Thoracic aorta (tissue), 2 donors: ENCODE results near the gene GPATCH2. TPM values are rescaled to one million over a fixed set of nuclear protein-coding genes. Genes with fewer than 3 reads are reported as not detected.

Source experiments
- ATAC-seq: fragments of 150-250 bp; one replicate; pipeline ENCODE4 v1.8.0; 2017; ENCODE audit warnings: low read depth; ENCODE audit not compliant: insufficient number of reproducible peaks, low FRiP score
- DNase-seq: peaks from one replicate; pipeline ENCODE4 v3.0.0-alpha.2; 2020; ENCODE audit warnings: low spot score
- H3K27ac ChIP-seq, 2 donors: fragments of 200-600 bp; sonication (generic); 1 replicate in 1 of 2; 2 replicates in 1 of 2; pipeline ENCODE4 v1.5.1; 2016; ENCODE audit warnings: mild to moderate bottlenecking in 2 of 2, moderate library complexity in 2 of 2
- H3K27me3 ChIP-seq: fragments of 200-600 bp; sonication (generic); replicated peaks from 2 replicates; pipeline ENCODE4 v1.6.0; 2016; ENCODE audit warnings: mild to moderate bottlenecking; ENCODE audit not compliant: insufficient read depth
- H3K36me3 ChIP-seq: fragments of 200-600 bp; sonication (generic); one replicate; pipeline ENCODE4 v1.5.1; 2016
- H3K4me1 ChIP-seq, 2 donors: fragments of 200-600 bp; sonication (generic); 1 replicate in 1 of 2; 2 replicates in 1 of 2; pipeline versions ENCODE4 v1.5.1 to v1.6.0; 2016; ENCODE audit warnings: low read depth in 2 of 2, mild to moderate bottlenecking in 1 of 2; ENCODE audit not compliant: control insufficient read depth in 1 of 2
- H3K4me3 ChIP-seq: fragments of 200-600 bp; sonication (generic); 2 replicates; pipeline ENCODE4 v1.5.1; 2016; ENCODE audit warnings: mild to moderate bottlenecking
- H3K9me3 ChIP-seq: fragments of 200-600 bp; sonication (generic); 2 replicates; pipeline ENCODE4 v1.5.1; 2016
- CTCF ChIP-seq: fragments of 200-600 bp; sonication (generic); IDR thresholded peaks from one replicate; pipeline ENCODE4 v1.5.1; 2019; ENCODE audit warnings: antibody characterized with exemption
- total RNA-seq, 2 donors: library from RNA; depleted of rRNA; stranded (reverse); fragments of >200 nt; gene quantifications; one replicate each; pipeline versions ENCODE4 v1.1.0 to v1.2.3, GENCODE V29; 2016

The GPATCH2 gene
- total RNA-seq, 2 donors from 2014 or later, result 16.2 to 20.5 TPM

- Histone ChIP-seq H3K27me3 (no peaks in the 10 kb centered on the region), H3K4me3 (no peak overlapping the region), H3K9me3 (peaks cover 3% of the 10 kb centered on the region), H3K27ac (no peak overlapping the region), H3K36me3 (no peaks in the 10 kb centered on the region), H3K4me1 (no peaks in the 10 kb centered on the region)
- DNase-seq (no peak), ATAC-seq (no peak)
- TF ChIP-seq CTCF, result no peak
Observed at GRCh38 chr1:217462159-217462558, 168.7 kb downstream of the GPATCH2 start.

GRCh38 chr1:217457016-217457415 is 173.9 kb downstream of the GPATCH2 start:
- ATAC-seq, result no peak
- TF ChIP-seq CTCF, result no peak
- no peaks in the 10 kb centered on the region for H3K36me3 ChIP-seq

GRCh38 chr1:217456261-217456660 is 174.6 kb downstream of the GPATCH2 start:
- no peak overlapping the region for H3K4me3 ChIP-seq
- H3K4me1 ChIP-seq, result no peaks in the 10 kb centered on the region
- no peak overlapping the region for H3K27ac ChIP-seq
- no peaks in the 10 kb centered on the region for H3K27me3 ChIP-seq
- H3K36me3 ChIP-seq, result no peaks in the 10 kb centered on the region
- no peak for TF ChIP-seq CTCF
- no peak for DNase-seq
- no peaks in the 10 kb centered on the region for H3K9me3 ChIP-seq
- ATAC-seq, result no peak

More at GRCh38 chr1:217457016-217457415, 173.9 kb downstream of the GPATCH2 start:
- Histone ChIP-seq H3K9me3 (no peaks in the 10 kb centered on the region), H3K4me3 (no peak overlapping the region), H3K4me1 (no peaks in the 10 kb centered on the region), H3K27ac (no peak overlapping the region), H3K27me3 (no peaks in the 10 kb centered on the region)
- no peak for DNase-seq

GRCh38 chr1:217453816-217454215 is 177.1 kb downstream of the GPATCH2 start:
- DNase-seq (no peak), ATAC-seq (no peak)
- Histone ChIP-seq H3K27me3 (no peaks in the 10 kb centered on the region), H3K27ac (no peak overlapping the region), H3K4me3 (no peak overlapping the region), H3K36me3 (no peaks in the 10 kb centered on the region), H3K9me3 (no peaks in the 10 kb centered on the region), H3K4me1 (no peaks in the 10 kb centered on the region)
- no peak for TF ChIP-seq CTCF

GRCh38 chr1:217449370-217449769 is 181.5 kb downstream of the GPATCH2 start:
- H3K27me3 ChIP-seq, result no peaks in the 10 kb centered on the region
- H3K36me3 ChIP-seq, result no peaks in the 10 kb centered on the region
- no peaks in the 10 kb centered on the region for H3K9me3 ChIP-seq
- DNase-seq, result no peak
- no peak overlapping the region for H3K4me3 ChIP-seq
- no peak for TF ChIP-seq CTCF
- no peak overlapping the region for H3K27ac ChIP-seq
- no peaks in the 10 kb centered on the region for H3K4me1 ChIP-seq
- ATAC-seq, result no peak
